GM12878 (cell line): ENCODE results near the gene CENPF. TPM values are rescaled to one million over a fixed set of nuclear protein-coding genes. Genes with fewer than 3 reads are reported as not detected.

Experiments used
- BHLHE40 ChIP-seq, 2 experiments: fragments of 450-650 bp in 1 of 2; IDR thresholded peaks; 2 replicates each; pipeline ENCODE4 v1.6.1; 2011 to 2017; ENCODE audit warnings: low read depth in 2 of 2, borderline replicate concordance in 1 of 2, improper control_type of control experiment in 1 of 2, low read length in 1 of 2, mild to moderate bottlenecking in 1 of 2
- FOS ChIP-seq: IDR thresholded peaks from 3 replicates; pipeline ENCODE4 v1.6.1; 2011; ENCODE audit warnings: borderline replicate concordance; ENCODE audit not compliant: insufficient read length; ENCODE audit errors: extremely low read depth
- JUND ChIP-seq: IDR thresholded peaks from 2 replicates; pipeline ENCODE4 v1.6.1; 2012; ENCODE audit warnings: low read depth, mild to moderate bottlenecking, low read length, improper control_type of control experiment, moderate library complexity
- KDM1A ChIP-seq: fragments of 200-600 bp; sonication (generic); IDR thresholded peaks from 2 replicates; pipeline ENCODE4 v1.6.1; 2016; ENCODE audit warnings: borderline replicate concordance
- NFYB ChIP-seq: IDR thresholded peaks from 2 replicates; pipeline ENCODE4 v1.6.1; 2011; ENCODE audit warnings: low read depth, mild to moderate bottlenecking, low read length, improper control_type of control experiment, moderate library complexity; ENCODE audit not compliant: insufficient read depth
- RAD51 ChIP-seq: fragments of 450-650 bp; IDR thresholded peaks from 2 replicates; pipeline ENCODE4 v1.6.1; 2016; ENCODE audit warnings: moderate library complexity, mild to moderate bottlenecking, inconsistent platforms
- RBBP5 ChIP-seq: fragments of 200-600 bp; sonication (generic); conservative IDR thresholded peaks from 2 replicates; pipeline ENCODE4 v1.6.1; 2016
- SRF ChIP-seq, 2 experiments: IDR thresholded peaks; 2 replicates each; pipeline ENCODE4 v1.6.1; 2011; ENCODE audit warnings: low read depth in 2 of 2, low read length in 2 of 2, mild to moderate bottlenecking in 1 of 2, moderate library complexity in 1 of 2
- TCF7 ChIP-seq: IDR thresholded peaks from 2 replicates; pipeline ENCODE4 v1.6.1; 2014; ENCODE audit warnings: antibody characterized with exemption, borderline replicate concordance
- ZNF24 ChIP-seq: fragments of 450-650 bp; IDR thresholded peaks from 2 replicates; pipeline ENCODE4 v1.6.1; 2017; ENCODE audit warnings: antibody characterized with exemption, mild to moderate bottlenecking
- ZNF384 ChIP-seq: IDR thresholded peaks from 2 replicates; pipeline ENCODE4 v1.6.1; 2012; ENCODE audit warnings: low read depth, mild to moderate bottlenecking, low read length, improper control_type of control experiment, borderline replicate concordance
- polyA plus RNA-seq, 11 experiments: library from polyadenylated mRNA; depleted of rRNA in 4 of 11; unstranded in 6 of 11; stranded (reverse) in 5 of 11; fragments of >200 nt; fragmentation: Nextera tagmentation in 4 of 11; fragmentation: Illumina TruSeq in 1 of 11; extraction: Ambion mirVana in 4 of 11; extraction: Trizol in 1 of 11; gene quantifications; 1 replicate in 1 of 11; 2 replicates in 10 of 11; pipeline versions ENCODE4 v1.2.1 to v1.2.3, GENCODE V29; 2011 to 2016; ENCODE audit warnings: inconsistent platforms in 2 of 11, missing spikeins in 2 of 11, low read depth in 1 of 11
- total RNA-seq, 4 experiments: library from RNA; depleted of rRNA in 3 of 4; stranded (reverse); fragments of >200 nt in 3 of 4; fragmentation: Illumina TruSeq in 1 of 4; extraction: Trizol in 1 of 4; gene quantifications; 2 replicates each; pipeline versions ENCODE4 v1.2.1 to v1.2.3, GENCODE V29; 2013 to 2021
- TF ChIP-seq, protein P1 (sequence below): fragments of 450-650 bp; IDR thresholded peaks from 2 replicates; pipeline ENCODE4 v1.6.1; 2014; ENCODE audit warnings: mild to moderate bottlenecking
- TF ChIP-seq, protein P2 (sequence below): fragments of 450-650 bp; IDR thresholded peaks from 2 replicates; pipeline ENCODE4 v1.6.1; 2016; ENCODE audit warnings: mild to moderate bottlenecking, moderate library complexity, borderline replicate concordance
- TF ChIP-seq, protein P3 (sequence below): IDR thresholded peaks from 2 replicates; pipeline ENCODE4 v1.6.1; 2011; ENCODE audit warnings: low read depth, low read length, improper control_type of control experiment, borderline replicate concordance
- TF ChIP-seq, protein P4 (sequence below), 3 experiments: IDR thresholded peaks in 2 of 3; conservative IDR thresholded peaks in 1 of 3; 2 replicates each; pipeline ENCODE4 v1.5.1; 2011; ENCODE audit warnings: low read depth in 3 of 3, low read length in 3 of 3, mild to moderate bottlenecking in 3 of 3, control low read depth in 2 of 3, moderate library complexity in 2 of 3, inconsistent platforms in 1 of 3, mixed read lengths in 1 of 3; ENCODE audit not compliant: control insufficient read depth in 2 of 3, insufficient read depth in 1 of 3; ENCODE audit errors: extremely low read depth in 1 of 3

The CENPF gene
- total and polyA plus RNA-seq, 10 of the 15 experiments (the other 5 are each of a cell fraction or from before 2014, with no cell fraction given): 26.0 to 132 (median 70.5) TPM

DNA sequence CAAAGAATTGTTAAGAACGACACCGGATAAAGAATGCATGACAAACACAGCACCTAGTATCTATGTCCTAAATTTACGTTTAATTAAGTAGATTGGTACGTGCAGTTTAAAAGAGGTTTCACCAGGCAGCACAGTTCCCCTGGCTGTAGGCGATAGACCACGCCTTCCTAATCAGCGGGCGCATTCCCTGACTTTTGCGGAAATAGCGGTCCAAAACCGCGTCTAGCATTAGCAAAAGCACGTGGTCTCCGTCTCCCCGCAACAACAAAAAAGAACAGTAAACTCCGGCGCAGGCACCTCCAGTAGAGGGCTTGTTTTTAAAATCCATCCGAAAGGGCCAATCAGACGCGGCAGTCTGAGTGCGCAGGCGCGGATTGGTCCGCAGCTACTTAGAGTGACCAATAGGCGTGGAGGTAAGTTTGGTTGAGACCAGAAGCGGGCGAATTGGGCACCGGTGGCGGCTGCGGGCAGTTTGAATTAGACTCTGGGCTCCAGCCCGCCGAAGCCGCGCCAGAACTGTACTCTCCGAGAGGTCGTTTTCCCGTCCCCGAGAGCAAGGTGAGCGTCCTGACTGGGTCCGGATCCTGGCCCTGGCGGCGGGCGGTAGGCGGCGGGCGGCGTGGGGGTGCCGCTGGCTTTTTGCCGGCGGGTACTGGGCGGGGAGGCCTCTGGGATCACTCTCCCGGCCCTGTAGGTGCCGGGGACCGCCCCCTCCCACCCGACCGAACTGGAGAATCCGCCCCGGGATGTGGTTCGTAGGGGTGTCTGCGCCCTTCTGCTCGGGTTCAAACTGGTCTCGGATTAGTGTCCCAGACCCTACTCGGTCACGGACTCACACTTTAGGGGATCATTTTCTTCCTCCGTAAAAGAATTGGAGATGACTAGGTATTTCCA lies at the start of gene CENPF (continued):
- TF ChIP-seq SRF (IDR thresholded peaks at IDR 0.05; ENCODE audit: low read depth in 2 of 2, low read length in 2 of 2): no peak
- no peak for TF ChIP-seq RBBP5
- TF ChIP-seq TCF7: no peak
- peak; percentile 97 for TF ChIP-seq NFYB
- TF ChIP-seq, protein P1, sequence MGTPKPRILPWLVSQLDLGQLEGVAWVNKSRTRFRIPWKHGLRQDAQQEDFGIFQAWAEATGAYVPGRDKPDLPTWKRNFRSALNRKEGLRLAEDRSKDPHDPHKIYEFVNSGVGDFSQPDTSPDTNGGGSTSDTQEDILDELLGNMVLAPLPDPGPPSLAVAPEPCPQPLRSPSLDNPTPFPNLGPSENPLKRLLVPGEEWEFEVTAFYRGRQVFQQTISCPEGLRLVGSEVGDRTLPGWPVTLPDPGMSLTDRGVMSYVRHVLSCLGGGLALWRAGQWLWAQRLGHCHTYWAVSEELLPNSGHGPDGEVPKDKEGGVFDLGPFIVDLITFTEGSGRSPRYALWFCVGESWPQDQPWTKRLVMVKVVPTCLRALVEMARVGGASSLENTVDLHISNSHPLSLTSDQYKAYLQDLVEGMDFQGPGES: peak; percentile 71; the same call in 1 of the 2 replicates
- TF ChIP-seq, protein P2, sequence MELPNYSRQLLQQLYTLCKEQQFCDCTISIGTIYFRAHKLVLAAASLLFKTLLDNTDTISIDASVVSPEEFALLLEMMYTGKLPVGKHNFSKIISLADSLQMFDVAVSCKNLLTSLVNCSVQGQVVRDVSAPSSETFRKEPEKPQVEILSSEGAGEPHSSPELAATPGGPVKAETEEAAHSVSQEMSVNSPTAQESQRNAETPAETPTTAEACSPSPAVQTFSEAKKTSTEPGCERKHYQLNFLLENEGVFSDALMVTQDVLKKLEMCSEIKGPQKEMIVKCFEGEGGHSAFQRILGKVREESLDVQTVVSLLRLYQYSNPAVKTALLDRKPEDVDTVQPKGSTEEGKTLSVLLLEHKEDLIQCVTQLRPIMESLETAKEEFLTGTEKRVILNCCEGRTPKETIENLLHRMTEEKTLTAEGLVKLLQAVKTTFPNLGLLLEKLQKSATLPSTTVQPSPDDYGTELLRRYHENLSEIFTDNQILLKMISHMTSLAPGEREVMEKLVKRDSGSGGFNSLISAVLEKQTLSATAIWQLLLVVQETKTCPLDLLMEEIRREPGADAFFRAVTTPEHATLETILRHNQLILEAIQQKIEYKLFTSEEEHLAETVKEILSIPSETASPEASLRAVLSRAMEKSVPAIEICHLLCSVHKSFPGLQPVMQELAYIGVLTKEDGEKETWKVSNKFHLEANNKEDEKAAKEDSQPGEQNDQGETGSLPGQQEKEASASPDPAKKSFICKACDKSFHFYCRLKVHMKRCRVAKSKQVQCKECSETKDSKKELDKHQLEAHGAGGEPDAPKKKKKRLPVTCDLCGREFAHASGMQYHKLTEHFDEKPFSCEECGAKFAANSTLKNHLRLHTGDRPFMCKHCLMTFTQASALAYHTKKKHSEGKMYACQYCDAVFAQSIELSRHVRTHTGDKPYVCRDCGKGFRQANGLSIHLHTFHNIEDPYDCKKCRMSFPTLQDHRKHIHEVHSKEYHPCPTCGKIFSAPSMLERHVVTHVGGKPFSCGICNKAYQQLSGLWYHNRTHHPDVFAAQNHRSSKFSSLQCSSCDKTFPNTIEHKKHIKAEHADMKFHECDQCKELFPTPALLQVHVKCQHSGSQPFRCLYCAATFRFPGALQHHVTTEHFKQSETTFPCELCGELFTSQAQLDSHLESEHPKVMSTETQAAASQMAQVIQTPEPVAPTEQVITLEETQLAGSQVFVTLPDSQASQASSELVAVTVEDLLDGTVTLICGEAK: no peak; the same call in 1 of the 2 replicates
- no peak for TF ChIP-seq ZNF24
- TF ChIP-seq FOS: peak; percentile 72
- no peak for TF ChIP-seq KDM1A
- peak; percentile 88 for TF ChIP-seq RAD51
- TF ChIP-seq BHLHE40 (IDR thresholded peaks at IDR 0.05; ENCODE audit: borderline replicate concordance in 1 of 2, low read depth in 2 of 2, low read length in 1 of 2): peak; percentile 29 to 31; a peak in 1 of 4 replicates
- TF ChIP-seq, protein P3, sequence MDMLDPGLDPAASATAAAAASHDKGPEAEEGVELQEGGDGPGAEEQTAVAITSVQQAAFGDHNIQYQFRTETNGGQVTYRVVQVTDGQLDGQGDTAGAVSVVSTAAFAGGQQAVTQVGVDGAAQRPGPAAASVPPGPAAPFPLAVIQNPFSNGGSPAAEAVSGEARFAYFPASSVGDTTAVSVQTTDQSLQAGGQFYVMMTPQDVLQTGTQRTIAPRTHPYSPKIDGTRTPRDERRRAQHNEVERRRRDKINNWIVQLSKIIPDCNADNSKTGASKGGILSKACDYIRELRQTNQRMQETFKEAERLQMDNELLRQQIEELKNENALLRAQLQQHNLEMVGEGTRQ: peak; percentile 14; the same call in 1 of the 2 replicates
- TF ChIP-seq, protein P4, sequence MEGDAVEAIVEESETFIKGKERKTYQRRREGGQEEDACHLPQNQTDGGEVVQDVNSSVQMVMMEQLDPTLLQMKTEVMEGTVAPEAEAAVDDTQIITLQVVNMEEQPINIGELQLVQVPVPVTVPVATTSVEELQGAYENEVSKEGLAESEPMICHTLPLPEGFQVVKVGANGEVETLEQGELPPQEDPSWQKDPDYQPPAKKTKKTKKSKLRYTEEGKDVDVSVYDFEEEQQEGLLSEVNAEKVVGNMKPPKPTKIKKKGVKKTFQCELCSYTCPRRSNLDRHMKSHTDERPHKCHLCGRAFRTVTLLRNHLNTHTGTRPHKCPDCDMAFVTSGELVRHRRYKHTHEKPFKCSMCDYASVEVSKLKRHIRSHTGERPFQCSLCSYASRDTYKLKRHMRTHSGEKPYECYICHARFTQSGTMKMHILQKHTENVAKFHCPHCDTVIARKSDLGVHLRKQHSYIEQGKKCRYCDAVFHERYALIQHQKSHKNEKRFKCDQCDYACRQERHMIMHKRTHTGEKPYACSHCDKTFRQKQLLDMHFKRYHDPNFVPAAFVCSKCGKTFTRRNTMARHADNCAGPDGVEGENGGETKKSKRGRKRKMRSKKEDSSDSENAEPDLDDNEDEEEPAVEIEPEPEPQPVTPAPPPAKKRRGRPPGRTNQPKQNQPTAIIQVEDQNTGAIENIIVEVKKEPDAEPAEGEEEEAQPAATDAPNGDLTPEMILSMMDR (IDR thresholded peaks at IDR 0.05 in 2 of 3, conservative IDR thresholded peaks at IDR 0.05 in 1 of 3; ENCODE audit: control insufficient read depth in 2 of 3, extremely low read depth in 1 of 3, insufficient read depth in 1 of 3, low read depth in 3 of 3, low read length in 3 of 3): peak in 1 of 3 experiments; percentile 11; a peak in 1 of 6 replicates
- no peak for TF ChIP-seq JUND
- TF ChIP-seq ZNF384: no peak
